Skeletal muscle tissue (tissue), 4 donors: ENCODE measurements around the gene TUBA1C. TPM values are rescaled to one million over a fixed set of nuclear protein-coding genes. Genes with fewer than 3 reads are reported as not detected.

Experiments
- H3K27ac ChIP-seq: one replicate; pipeline ENCODE4 v1.7.0; 2013; ENCODE audit warnings: mild to moderate bottlenecking, low read depth, low read length, inconsistent platforms
- H3K27me3 ChIP-seq, 3 donors: one replicate each; pipeline ENCODE4 v1.7.0; 2013; ENCODE audit warnings: low read length in 3 of 3; ENCODE audit not compliant: control insufficient read depth in 3 of 3, insufficient read depth in 3 of 3
- H3K36me3 ChIP-seq, 3 donors: one replicate each; pipeline ENCODE4 v1.7.0; 2013; ENCODE audit warnings: low read length in 3 of 3; ENCODE audit not compliant: control insufficient read depth in 3 of 3, insufficient read depth in 3 of 3
- H3K4me1 ChIP-seq, 3 donors: one replicate each; pipeline ENCODE4 v1.7.0; 2013; ENCODE audit warnings: low read length in 3 of 3, mild to moderate bottlenecking in 3 of 3; ENCODE audit not compliant: control insufficient read depth in 3 of 3, insufficient read depth in 3 of 3
- H3K4me3 ChIP-seq, 3 donors: one replicate each; pipeline ENCODE4 v1.7.0; 2013; ENCODE audit warnings: low read length in 3 of 3
- H3K9ac ChIP-seq, 3 donors: one replicate each; pipeline ENCODE4 v1.7.0; 2013; ENCODE audit warnings: low read length in 3 of 3, mild to moderate bottlenecking in 3 of 3, moderate library complexity in 2 of 3, low read depth in 1 of 3
- H3K9me3 ChIP-seq, 3 donors: one replicate each; pipeline ENCODE4 v1.7.0; 2013; ENCODE audit warnings: low read length in 3 of 3; ENCODE audit not compliant: control insufficient read depth in 3 of 3
- total RNA-seq: library from RNA; depleted of rRNA; stranded (reverse); fragments of >200 nt; gene quantifications from one replicate; pipeline ENCODE4 v1.2.3, GENCODE V29; 2014
- donor health status: Osteomylitis.

Gene TUBA1C
- 34.4 TPM for total RNA-seq

GRCh38 chr12:49264873-49265792 is at the start of gene TUBA1C:
Gene TUBA1C, plus strand, starts transcription at chr12:49265082. Its CDS starts 100 bp downstream, at chr12:49265182.
- peak within 1 kb of the TSS; percentile 92 for H3K27ac ChIP-seq
- peaks cover 0 to 4% (median 0%) of the 10 kb centered on the region in 3 donors for H3K27me3 ChIP-seq
- no peaks in the 10 kb centered on the region for H3K9me3 ChIP-seq
- H3K4me3 ChIP-seq, result peak within 1 kb of the TSS; percentile 80 to 87 (median 81)
- peaks cover 0 to 11% (median 3%) of the 10 kb centered on the region in 3 donors for H3K4me1 ChIP-seq
- peaks cover 4 to 6% (median 5%) of the 10 kb centered on the region in 3 donors for H3K36me3 ChIP-seq
- H3K9ac ChIP-seq, result peak within 1 kb of the TSS; percentile 79 to 86 (median 80)

DNA sequence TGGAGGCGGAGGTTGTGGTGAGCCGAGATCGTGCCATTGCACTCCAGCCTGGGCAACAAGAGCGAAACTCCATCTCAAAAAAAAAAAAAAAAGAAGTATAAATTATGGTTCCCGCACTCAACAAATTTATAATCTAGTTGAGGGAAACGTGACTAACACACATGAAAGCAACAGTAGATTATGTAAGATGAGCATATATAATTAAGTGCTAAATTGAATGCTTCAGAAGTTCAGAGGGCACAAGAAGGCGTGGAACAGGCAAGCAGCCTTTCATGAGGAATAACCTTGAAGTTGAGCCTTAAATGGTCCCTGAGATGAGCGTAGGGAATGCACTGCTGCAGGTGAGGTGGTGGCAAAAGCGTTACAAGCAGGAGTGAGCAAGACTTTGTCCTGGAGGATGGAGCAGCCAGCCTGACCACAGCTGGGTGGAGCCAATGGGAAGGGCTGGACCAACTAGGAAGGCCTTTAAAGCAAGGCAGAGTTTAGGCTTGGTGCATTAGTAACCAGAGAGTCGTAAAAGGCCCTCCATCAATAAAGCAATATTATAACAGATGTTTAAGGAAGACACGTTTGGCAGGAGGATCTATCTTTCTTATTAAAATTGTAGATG is 45.4 kb upstream of the TUBA1C start:
- no peaks in the 10 kb centered on the region for H3K27me3 ChIP-seq
- peaks cover 8 to 9% (median 8%) of the 10 kb centered on the region in 3 donors for H3K4me1 ChIP-seq
- H3K36me3 ChIP-seq, result no peaks in the 10 kb centered on the region
- H3K9ac ChIP-seq, result no peak overlapping the region
- H3K27ac ChIP-seq, result no peak overlapping the region
- H3K9me3 ChIP-seq, result no peaks in the 10 kb centered on the region
- H3K4me3 ChIP-seq, result no peak overlapping the region

DNA sequence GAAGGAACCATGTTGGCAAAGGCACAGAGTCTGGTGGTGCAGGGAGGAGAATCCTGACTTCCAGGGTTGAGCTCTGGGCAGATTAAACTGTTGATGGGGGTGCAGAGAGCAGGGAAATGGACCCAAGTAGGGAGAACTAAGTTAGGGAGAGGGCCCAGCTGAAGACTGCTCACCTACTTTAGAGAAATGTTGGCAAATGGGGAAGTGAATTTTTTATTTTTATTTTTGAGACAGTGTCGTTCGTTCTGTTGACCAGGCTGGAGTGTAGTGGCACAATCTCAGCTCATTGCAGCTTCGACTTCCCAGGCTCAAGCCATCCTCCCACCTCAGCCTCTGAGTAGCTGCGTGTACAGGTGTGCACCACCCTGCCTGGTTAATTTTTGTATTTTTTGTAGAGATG is 43.9 kb upstream of the TUBA1C start:
- H3K9me3 ChIP-seq, result no peaks in the 10 kb centered on the region

GRCh38 chr12:49223122-49223521 is 41.8 kb upstream of the TUBA1C start:
- Histone ChIP-seq H3K4me3 (no peak overlapping the region), H3K27ac (peak overlapping the region; percentile 84), H3K36me3 (no peaks in the 10 kb centered on the region), H3K27me3 (no peaks in the 10 kb centered on the region), H3K9ac (no peak overlapping the region), H3K9me3 (no peaks in the 10 kb centered on the region), H3K4me1 (no peaks in the 10 kb centered on the region)

More for the DNA sequence above, 43.9 kb upstream of the TUBA1C start:
- Histone ChIP-seq H3K4me1 (no peaks in the 10 kb centered on the region), H3K27ac (no peak overlapping the region), H3K36me3 (no peaks in the 10 kb centered on the region), H3K27me3 (no peaks in the 10 kb centered on the region), H3K4me3 (no peak overlapping the region), H3K9ac (no peak overlapping the region)

DNA sequence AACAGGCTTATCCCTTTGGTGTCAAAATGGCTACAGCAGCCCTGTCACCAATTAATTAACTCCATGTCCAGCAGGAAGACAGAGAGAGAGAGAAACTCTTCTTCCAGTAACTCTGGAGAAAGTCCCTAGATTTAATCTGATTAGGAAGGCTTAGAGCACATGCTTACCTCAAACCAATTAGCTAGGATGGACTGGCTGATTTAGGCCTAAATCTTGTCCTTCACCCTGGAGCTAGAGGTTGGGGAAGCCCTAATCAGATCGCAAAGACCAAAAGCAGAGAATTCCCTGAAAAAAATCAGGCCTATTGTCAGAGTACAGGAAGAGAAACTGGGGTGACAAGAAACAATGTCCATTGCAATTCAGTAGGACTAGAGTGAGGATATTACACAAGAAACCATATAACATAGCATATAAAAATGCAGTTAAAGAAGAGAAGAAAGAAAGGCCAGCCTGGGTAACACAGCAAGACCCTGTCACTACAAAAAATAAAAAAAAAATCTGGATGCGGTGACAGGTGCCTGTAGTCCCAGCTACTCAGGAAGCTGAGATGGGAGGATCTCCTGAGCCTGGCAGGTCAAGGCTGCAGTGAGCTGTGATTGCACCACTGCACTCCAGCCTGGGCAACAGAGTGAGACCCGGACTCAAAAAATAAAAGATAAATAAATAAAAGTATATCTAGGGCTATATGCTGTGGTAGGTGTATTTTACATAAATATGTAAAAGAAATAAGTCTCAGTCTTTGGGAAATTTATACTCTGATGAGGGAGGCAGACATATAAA is 41.1 kb upstream of the TUBA1C start:
- Histone ChIP-seq H3K36me3 (no peaks in the 10 kb centered on the region), H3K9ac (no peak overlapping the region), H3K4me1 (no peaks in the 10 kb centered on the region), H3K4me3 (no peak overlapping the region), H3K9me3 (no peaks in the 10 kb centered on the region), H3K27me3 (no peaks in the 10 kb centered on the region), H3K27ac (peak overlapping the region; percentile 84)

GRCh38 chr12:49225576-49226166 is 39.2 kb upstream of the TUBA1C start:
- H3K27me3 ChIP-seq, result no peaks in the 10 kb centered on the region
- H3K27ac ChIP-seq, result no peak overlapping the region
- H3K9ac ChIP-seq, result no peak overlapping the region
- H3K36me3 ChIP-seq, result no peaks in the 10 kb centered on the region
- H3K9me3 ChIP-seq, result no peaks in the 10 kb centered on the region
- H3K4me1 ChIP-seq, result no peaks in the 10 kb centered on the region
- no peak overlapping the region for H3K4me3 ChIP-seq

GRCh38 chr12:49227713-49228112 is 37.2 kb upstream of the TUBA1C start:
- no peak overlapping the region for H3K9ac ChIP-seq
- peaks cover 0 to 10% (median 3%) of the 10 kb centered on the region in 3 donors for H3K4me1 ChIP-seq

DNA sequence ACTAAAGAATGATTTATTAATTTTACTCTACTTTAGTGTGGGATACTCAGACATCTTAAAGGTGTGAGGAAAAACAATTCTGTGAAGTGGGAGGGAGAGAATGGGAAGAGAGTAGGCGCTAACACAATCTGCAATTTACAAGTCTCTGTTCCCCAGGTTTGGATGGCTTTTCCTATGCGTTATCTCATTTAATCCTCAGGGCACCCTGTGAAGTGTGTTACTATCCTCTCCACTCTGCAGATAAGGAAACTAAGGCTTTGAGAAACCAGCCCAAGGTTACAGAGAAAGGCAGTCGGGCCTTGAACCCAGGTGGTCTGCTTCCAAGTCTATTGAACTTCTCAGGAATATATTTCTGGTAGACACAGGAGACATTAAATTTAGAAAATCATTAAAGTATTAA is 36.2 kb upstream of the TUBA1C start:
- no peaks in the 10 kb centered on the region for H3K9me3 ChIP-seq
- peaks cover 6 to 19% (median 12%) of the 10 kb centered on the region in 3 donors for H3K4me1 ChIP-seq
- H3K36me3 ChIP-seq, result no peaks in the 10 kb centered on the region
- H3K4me3 ChIP-seq, result no peak overlapping the region
- H3K9ac ChIP-seq, result no peak overlapping the region
- H3K27me3 ChIP-seq, result no peaks in the 10 kb centered on the region
- H3K27ac ChIP-seq, result no peak overlapping the region

More at GRCh38 chr12:49227713-49228112, 37.2 kb upstream of the TUBA1C start:
- Histone ChIP-seq H3K36me3 (no peaks in the 10 kb centered on the region), H3K9me3 (no peaks in the 10 kb centered on the region), H3K27me3 (no peaks in the 10 kb centered on the region), H3K27ac (no peak overlapping the region), H3K4me3 (no peak overlapping the region)

- H3K27ac ChIP-seq, result no peak overlapping the region
- H3K9me3 ChIP-seq, result no peaks in the 10 kb centered on the region
- H3K27me3 ChIP-seq, result no peaks in the 10 kb centered on the region
- H3K4me1 ChIP-seq, result peaks cover 14 to 29% (median 18%) of the 10 kb centered on the region in 3 donors
- no peak overlapping the region for H3K9ac ChIP-seq
- no peak overlapping the region for H3K4me3 ChIP-seq
- no peaks in the 10 kb centered on the region for H3K36me3 ChIP-seq
These were observed 34.6 kb upstream of the TUBA1C start for GRCh38 chr12:49230176-49230804.
